Measurements from ENCODE around the gene CREB5. TPM values are rescaled to one million over a fixed set of nuclear protein-coding genes. Genes with fewer than 3 reads are reported as not detected.

CREB5 gene
- total and polyA plus RNA-seq, 2 of the 8 experiments (the other 6 are each of a cell fraction or from before 2014, with no cell fraction given): 2.4 to 2.7 TPM

- 79% methylated on average over 5 of the region's 5 CpGs; no CpG with 5 or more reads in 1 of the 2 experiments for WGBS, 2 experiments (ENCODE audit: extremely low coverage in 1 of 2, insufficient coverage in 1 of 2, insufficient read length in 1 of 2, insufficient replicate concordance in 2 of 2, low coverage in 1 of 2, low lambda C conversion rate in 2 of 2, missing lambda C conversion rate in 1 of 2)
- Histone ChIP-seq H3K4ac (replicated peaks; ENCODE audit: insufficient read length, low read depth, low read length) (no peak overlapping the region), H3K23me2 (ENCODE audit: low read depth, low read length) (no peaks in the 10 kb centered on the region), H4K20me1 (replicated peaks in 1 of 2; ENCODE audit: control insufficient read depth in 1 of 2, insufficient read depth in 2 of 2, low read length in 2 of 2) (no peaks in the 10 kb centered on the region), H3K56ac (replicated peaks; ENCODE audit: insufficient read length, low read depth, low read length) (no peak overlapping the region), H3K18ac (ENCODE audit: extremely low read depth, low read length) (no peak overlapping the region), H3K4me2 (ENCODE audit: insufficient read depth in 1 of 2, low read depth in 2 of 2, low read length in 2 of 2) (no peak overlapping the region), H3K79me2 (ENCODE audit: control insufficient read depth in 1 of 2, insufficient read depth in 2 of 2, low read length in 2 of 2) (no peaks in the 10 kb centered on the region), H3K9me3 (ENCODE audit: insufficient read depth in 2 of 2, low read depth in 1 of 2, low read length in 1 of 2) (no peaks in the 10 kb centered on the region), H2AK5ac (ENCODE audit: low read depth, low read length) (no peak overlapping the region), H3K79me1 (ENCODE audit: low read depth, low read length) (no peaks in the 10 kb centered on the region), H3K4me3 (ENCODE audit: extremely low read depth in 1 of 4, insufficient read depth in 2 of 4, low read depth in 3 of 4, low read length in 4 of 4) (no peak overlapping the region), H2BK15ac (ENCODE audit: low read length) (no peak overlapping the region), H3K23ac (ENCODE audit: insufficient read length) (no peak overlapping the region), H2BK5ac (ENCODE audit: low read depth, low read length) (no peak overlapping the region), H3K4me1 (replicated peaks in 1 of 4; ENCODE audit: control insufficient read depth in 3 of 4, insufficient read depth in 4 of 4, low read length in 3 of 4) (no peaks in the 10 kb centered on the region), H2BK120ac (replicated peaks; ENCODE audit: low read depth, low read length) (no peak overlapping the region), H2AFZ (ENCODE audit: low read length) (no peak overlapping the region), H3K9ac (replicated peaks in 1 of 4; ENCODE audit: extremely low read depth in 1 of 4, low read depth in 3 of 4, low read length in 3 of 4) (no peak overlapping the region), H3K14ac (ENCODE audit: insufficient read length) (no peak overlapping the region), H2BK20ac (ENCODE audit: low read length) (no peak overlapping the region), H3K36me3 (ENCODE audit: control insufficient read depth in 2 of 4, insufficient read depth in 4 of 4, low read length in 3 of 4) (no peaks in the 10 kb centered on the region), H4K5ac (ENCODE audit: insufficient read length, low read depth, low read length) (no peak overlapping the region), H3K27ac (ENCODE audit: low read depth, low read length) (no peak overlapping the region), H2BK12ac (ENCODE audit: low read depth, low read length) (no peak overlapping the region), H4K8ac (ENCODE audit: extremely low read depth, insufficient read depth, low read length) (no peak overlapping the region), H3K27me3 (replicated peaks in 1 of 4; ENCODE audit: control insufficient read depth in 3 of 4, extremely low read depth in 1 of 4, insufficient read depth in 3 of 4, low read length in 3 of 4) (no peaks in the 10 kb centered on the region), H4K91ac (replicated peaks; ENCODE audit: insufficient read length, low read length) (no peak overlapping the region)
- ChIA-PET POLR2A (ENCODE audit: partially characterized antibody) (no interaction called here), CTCF (ENCODE audit: partially characterized antibody) (interaction anchor here (0.7 to 1.6 kb wide), 3 partner anchors 10 to 240 kb away, joined by 3 to 4 read pairs (median 4); no protein-coding TSS in a partner anchor)
- TF ChIP-seq CREB1 (IDR thresholded peaks at IDR 0.05): no peak
- TF ChIP-seq POU5F1 (IDR thresholded peaks at IDR 0.05; ENCODE audit: low read depth, low read length): no peak
- TF ChIP-seq SIRT6 (IDR thresholded peaks at IDR 0.05; ENCODE audit: low read length): no peak
- no peak for TF ChIP-seq SRF (IDR thresholded peaks at IDR 0.05; ENCODE audit: low read depth, low read length)
- TF ChIP-seq SP2 (IDR thresholded peaks at IDR 0.05; ENCODE audit: low read length): no peak
- TF ChIP-seq CHD2 (IDR thresholded peaks at IDR 0.05; ENCODE audit: low read length): no peak
- TF ChIP-seq KDM5A (IDR thresholded peaks at IDR 0.05; ENCODE audit: low read length): no peak
- TF ChIP-seq BCL11A (IDR thresholded peaks at IDR 0.05; ENCODE audit: low read depth in 2 of 2, low read length in 2 of 2): no peak
- DNase-seq (ENCODE audit: low read depth in 1 of 2, low spot score in 2 of 2) (no peak), FAIRE-seq (no peak)
Measured at GRCh38 chr7:28588602-28589001, 176.3 kb downstream of the CREB5 start.
